Prostate gland (tissue), 2 donors: Measurements from ENCODE around the gene CAPN3. TPM values are rescaled to one million over a fixed set of nuclear protein-coding genes. Genes with fewer than 3 reads are reported as not detected.

ENCODE experiments used
- DNase-seq: peaks from one replicate; pipeline ENCODE4 v3.0.0-alpha.2; 2019; ENCODE audit warnings: low spot score
- H3K27ac ChIP-seq, 2 donors: fragments of 200-600 bp; sonication (generic); 2 replicates each; pipeline ENCODE4 v1.5.1; 2017 to 2019
- H3K27me3 ChIP-seq: fragments of 200-600 bp; sonication (generic); replicated peaks from 2 replicates; pipeline ENCODE4 v1.5.1; 2019; ENCODE audit not compliant: insufficient read depth
- H3K36me3 ChIP-seq, 2 donors: fragments of 200-600 bp; sonication (generic); 1 replicate in 1 of 2; 2 replicates in 1 of 2; pipeline versions ENCODE4 v1.5.1 to v1.8.1; 2017 to 2019
- H3K4me1 ChIP-seq: fragments of 200-600 bp; sonication (generic); replicated peaks from 2 replicates; pipeline ENCODE4 v1.5.1; 2019
- H3K4me3 ChIP-seq, 2 donors: fragments of 200-600 bp; sonication (generic); 2 replicates each; pipeline ENCODE4 v1.5.1; 2017 to 2019
- H3K9me3 ChIP-seq: fragments of 200-600 bp; sonication (generic); 2 replicates; pipeline ENCODE4 v1.5.1; 2017
- POLR2A ChIP-seq: fragments of 450-650 bp; IDR thresholded peaks from one replicate; pipeline ENCODE4 v1.6.1; 2016; ENCODE audit warnings: antibody characterized with exemption, mild to moderate bottlenecking
- POLR2AphosphoS5 ChIP-seq: sonication (generic); formaldehyde crosslinking; IDR thresholded peaks from one replicate; pipeline ENCODE4 v1.6.1; 2017; ENCODE audit warnings: antibody characterized with exemption
- WGBS: methylation state at CpG from one replicate; pipeline ENCODE4 v1.1.5; 2018; 5-methylcytosine and 5-hydroxymethylcytosine counted together
- intact Hi-C: fragments of 100-400 bp; cut with DNase I; formaldehyde crosslinking; loops from one replicate; pipeline ENCODE4 v1.14.2; 2022
- total RNA-seq, 2 donors: library from RNA; depleted of rRNA; stranded (reverse); fragments of >200 nt; gene quantifications; one replicate each; pipeline ENCODE4 v1.1.0, GENCODE V29; 2016
- TF ChIP-seq, protein P1 (sequence below), 4 experiments: fragments of 200-600 bp in 2 of 4; fragments of 450-650 bp in 2 of 4; sonication (generic) in 2 of 4; IDR thresholded peaks; 1 replicate in 3 of 4; 2 replicates in 1 of 4; pipeline ENCODE4 v1.5.1; 2016 to 2019; ENCODE audit warnings: antibody characterized with exemption in 4 of 4, mild to moderate bottlenecking in 2 of 4, moderate library complexity in 2 of 4

The CAPN3 gene
- total RNA-seq, 2 donors from 2014 or later = 5.3 to 15.1 TPM

DNA sequence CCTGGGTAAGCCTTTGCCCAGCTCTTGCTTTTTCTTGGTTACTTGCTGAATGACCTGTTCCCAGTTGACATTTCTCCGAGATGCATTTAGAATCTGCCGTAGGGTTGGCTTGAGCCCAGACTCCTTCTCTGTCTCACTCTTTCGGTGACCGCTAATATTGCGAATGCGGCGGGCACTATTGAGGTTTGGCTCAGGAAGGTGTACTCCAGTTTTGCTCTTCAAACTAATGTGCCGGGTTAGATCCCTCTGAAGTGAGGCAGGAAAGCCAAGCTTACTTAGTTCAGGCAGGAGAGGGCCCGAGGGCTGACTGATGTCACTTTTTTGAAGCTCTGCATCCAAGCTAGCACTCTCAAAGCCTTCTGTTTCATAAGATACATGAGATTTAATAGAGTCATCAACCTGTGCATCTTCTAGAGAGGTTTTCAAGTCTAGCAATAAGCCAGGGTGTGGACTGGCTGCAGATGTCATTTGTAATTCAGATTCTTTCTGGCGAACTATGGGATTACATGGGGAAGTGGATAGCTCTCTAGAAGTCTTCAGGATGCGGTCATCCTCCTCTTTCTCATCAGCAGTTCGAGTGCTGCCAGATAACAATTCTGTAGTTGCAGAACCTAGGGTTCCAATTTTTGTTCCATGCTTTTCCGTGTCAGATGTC is 90.6 kb downstream of the CAPN3 start:
- no peaks in the 10 kb centered on the region for H3K9me3 ChIP-seq
- no peak for DNase-seq
- WGBS = 98% methylated on average over 13 of the region's 13 CpGs
- H3K27ac ChIP-seq = no peak overlapping the region
- TF ChIP-seq POLR2A = no peak
- no peak for TF ChIP-seq POLR2AphosphoS5
- TF ChIP-seq, protein P1, sequence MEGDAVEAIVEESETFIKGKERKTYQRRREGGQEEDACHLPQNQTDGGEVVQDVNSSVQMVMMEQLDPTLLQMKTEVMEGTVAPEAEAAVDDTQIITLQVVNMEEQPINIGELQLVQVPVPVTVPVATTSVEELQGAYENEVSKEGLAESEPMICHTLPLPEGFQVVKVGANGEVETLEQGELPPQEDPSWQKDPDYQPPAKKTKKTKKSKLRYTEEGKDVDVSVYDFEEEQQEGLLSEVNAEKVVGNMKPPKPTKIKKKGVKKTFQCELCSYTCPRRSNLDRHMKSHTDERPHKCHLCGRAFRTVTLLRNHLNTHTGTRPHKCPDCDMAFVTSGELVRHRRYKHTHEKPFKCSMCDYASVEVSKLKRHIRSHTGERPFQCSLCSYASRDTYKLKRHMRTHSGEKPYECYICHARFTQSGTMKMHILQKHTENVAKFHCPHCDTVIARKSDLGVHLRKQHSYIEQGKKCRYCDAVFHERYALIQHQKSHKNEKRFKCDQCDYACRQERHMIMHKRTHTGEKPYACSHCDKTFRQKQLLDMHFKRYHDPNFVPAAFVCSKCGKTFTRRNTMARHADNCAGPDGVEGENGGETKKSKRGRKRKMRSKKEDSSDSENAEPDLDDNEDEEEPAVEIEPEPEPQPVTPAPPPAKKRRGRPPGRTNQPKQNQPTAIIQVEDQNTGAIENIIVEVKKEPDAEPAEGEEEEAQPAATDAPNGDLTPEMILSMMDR (IDR thresholded peaks at IDR 0.05) = no peak
- no peak overlapping the region for H3K4me3 ChIP-seq
- intact Hi-C loops = loop anchor here (5.0 kb wide), 1 partner anchor 178 kb away; the partner anchor contains the start of genes GANC and TMEM87A
- H3K4me1 ChIP-seq = no peaks in the 10 kb centered on the region
- H3K27me3 ChIP-seq = no peaks in the 10 kb centered on the region
- peaks cover 0 to 15% of the 10 kb centered on the region in 2 donors for H3K36me3 ChIP-seq

DNA sequence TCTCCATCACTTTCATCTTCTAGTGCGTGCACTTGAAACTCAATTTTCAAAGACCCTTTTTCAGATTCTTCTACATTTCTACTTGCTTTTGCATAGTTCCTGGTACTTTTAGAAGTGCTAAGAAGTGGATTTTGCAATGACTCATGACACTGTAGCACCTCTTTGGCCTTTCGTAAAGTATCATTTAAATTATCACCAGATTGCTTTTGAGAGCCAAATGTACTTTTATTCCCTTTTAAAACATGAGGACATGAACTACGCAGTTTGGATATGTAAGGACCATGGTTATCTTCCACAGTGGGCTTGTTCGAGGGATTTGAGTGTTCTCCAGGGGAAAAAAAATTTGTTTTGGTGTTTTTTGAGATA is 91.1 kb downstream of the CAPN3 start:
- Histone ChIP-seq H3K27ac (no peak overlapping the region), H3K27me3 (no peaks in the 10 kb centered on the region), H3K36me3 (peaks cover 0 to 15% of the 10 kb centered on the region in 2 donors), H3K4me1 (no peaks in the 10 kb centered on the region), H3K9me3 (no peaks in the 10 kb centered on the region), H3K4me3 (no peak overlapping the region)
- no peak for TF ChIP-seq POLR2A
- TF ChIP-seq, protein P1 (IDR thresholded peaks at IDR 0.05) = no peak
- intact Hi-C loops = loop anchor here (5.0 kb wide), 1 partner anchor 178 kb away; the partner anchor contains the start of genes GANC and TMEM87A
- 96% methylated on average over 4 of the region's 4 CpGs for WGBS
- DNase-seq = no peak

DNA sequence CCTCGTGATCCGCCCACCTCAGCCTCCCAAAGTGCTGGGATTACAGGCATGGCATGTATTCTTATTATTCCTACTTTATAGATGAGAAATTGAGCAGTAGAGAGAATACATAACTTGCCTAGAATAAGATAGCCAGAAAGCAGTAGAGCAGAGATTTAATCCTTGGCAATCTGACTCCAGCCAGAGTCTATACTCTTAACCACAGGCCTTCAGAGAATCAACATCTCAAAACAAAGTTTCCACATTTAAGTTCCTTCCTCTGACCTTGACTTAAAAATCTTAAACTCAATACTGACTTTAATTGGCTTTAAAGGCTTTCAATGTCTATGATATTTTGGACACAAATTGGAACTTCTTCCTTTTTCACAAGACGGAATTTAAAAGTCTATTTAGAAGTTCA is 94.5 kb downstream of the CAPN3 start:
- Histone ChIP-seq H3K4me3 (no peak overlapping the region), H3K27ac (no peak overlapping the region), H3K9me3 (no peaks in the 10 kb centered on the region), H3K36me3 (peaks cover 0 to 10% of the 10 kb centered on the region in 2 donors), H3K4me1 (peaks cover 4% of the 10 kb centered on the region), H3K27me3 (no peaks in the 10 kb centered on the region)
- no peak for DNase-seq
- intact Hi-C loops = loop anchor here (5.0 kb wide), 1 partner anchor 182 kb away; the partner anchor contains the start of genes GANC and TMEM87A
- 95% methylated on average over 3 of the region's 3 CpGs for WGBS
- no peak for TF ChIP-seq POLR2A
- TF ChIP-seq POLR2AphosphoS5 = no peak
- TF ChIP-seq, protein P1 (IDR thresholded peaks at IDR 0.05) = no peak

DNA sequence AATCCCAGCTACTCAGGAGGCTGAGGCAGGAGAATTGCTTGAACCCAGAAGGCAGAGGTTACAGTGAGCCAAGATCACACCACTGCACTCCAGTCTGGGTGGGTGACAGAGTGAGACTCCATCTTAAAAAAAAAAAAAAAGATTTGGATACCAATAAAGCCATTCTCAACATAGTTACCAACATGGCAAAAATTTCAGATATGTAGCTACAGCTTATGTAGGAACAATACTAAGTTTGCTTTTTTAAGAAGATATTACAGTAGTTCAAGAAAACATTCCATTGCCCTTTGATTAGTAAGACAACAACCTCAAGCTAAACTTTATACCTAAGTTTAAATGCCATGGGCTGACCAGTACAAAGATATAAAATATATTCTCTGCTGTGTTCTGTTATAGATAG is 97.2 kb downstream of the CAPN3 start:
- Histone ChIP-seq H3K9me3 (no peaks in the 10 kb centered on the region), H3K4me3 (no peak overlapping the region), H3K36me3 (no peaks in the 10 kb centered on the region), H3K4me1 (peaks cover 4% of the 10 kb centered on the region), H3K27me3 (no peaks in the 10 kb centered on the region), H3K27ac (peak overlapping the region; percentile 74 to 85)
- intact Hi-C loops = no loop called here
- no peak for TF ChIP-seq POLR2A
- TF ChIP-seq, protein P1 (IDR thresholded peaks at IDR 0.05) = no peak
- TF ChIP-seq POLR2AphosphoS5 = no peak
- no peak for DNase-seq

DNA sequence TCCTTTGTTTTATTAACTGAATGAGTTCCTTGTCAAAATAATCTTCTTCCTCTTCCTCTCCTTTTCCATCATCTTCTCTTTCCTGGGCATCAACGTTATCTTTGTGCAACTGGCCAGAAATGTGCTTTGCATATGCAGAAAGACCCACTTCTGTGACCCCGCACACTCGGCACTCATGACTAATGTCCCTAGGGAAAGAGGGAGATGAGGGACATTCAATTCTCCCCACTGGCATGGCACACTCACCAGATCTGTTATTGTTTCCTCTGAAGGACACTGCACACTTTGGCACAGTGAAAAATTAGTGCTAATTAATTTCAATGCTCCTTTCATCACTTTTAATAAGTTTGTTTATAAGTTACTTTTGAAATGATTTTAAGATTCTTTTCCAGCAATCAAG is 97.7 kb downstream of the CAPN3 start:
- H3K4me3 ChIP-seq = no peak overlapping the region
- 32% methylated on average over 3 of the region's 3 CpGs for WGBS

More for the DNA sequence above, 97.7 kb downstream of the CAPN3 start:
- TF ChIP-seq POLR2A = no peak
- TF ChIP-seq, protein P1 (IDR thresholded peaks at IDR 0.05) = no peak
- TF ChIP-seq POLR2AphosphoS5 = no peak
- Histone ChIP-seq H3K9me3 (no peaks in the 10 kb centered on the region), H3K27ac (peak overlapping the region; percentile 74 to 85), H3K36me3 (no peaks in the 10 kb centered on the region), H3K4me1 (peaks cover 4% of the 10 kb centered on the region), H3K27me3 (no peaks in the 10 kb centered on the region)
- intact Hi-C loops = no loop called here
- no peak for DNase-seq
